EH (cell line): Measurements from ENCODE around the gene YAP1.

Experiments
- DNase-seq: peaks from one replicate; pipeline ENCODE4 v3.0.0-alpha.2; 2015; ENCODE audit warnings: low read depth

The YAP1 gene

DNA sequence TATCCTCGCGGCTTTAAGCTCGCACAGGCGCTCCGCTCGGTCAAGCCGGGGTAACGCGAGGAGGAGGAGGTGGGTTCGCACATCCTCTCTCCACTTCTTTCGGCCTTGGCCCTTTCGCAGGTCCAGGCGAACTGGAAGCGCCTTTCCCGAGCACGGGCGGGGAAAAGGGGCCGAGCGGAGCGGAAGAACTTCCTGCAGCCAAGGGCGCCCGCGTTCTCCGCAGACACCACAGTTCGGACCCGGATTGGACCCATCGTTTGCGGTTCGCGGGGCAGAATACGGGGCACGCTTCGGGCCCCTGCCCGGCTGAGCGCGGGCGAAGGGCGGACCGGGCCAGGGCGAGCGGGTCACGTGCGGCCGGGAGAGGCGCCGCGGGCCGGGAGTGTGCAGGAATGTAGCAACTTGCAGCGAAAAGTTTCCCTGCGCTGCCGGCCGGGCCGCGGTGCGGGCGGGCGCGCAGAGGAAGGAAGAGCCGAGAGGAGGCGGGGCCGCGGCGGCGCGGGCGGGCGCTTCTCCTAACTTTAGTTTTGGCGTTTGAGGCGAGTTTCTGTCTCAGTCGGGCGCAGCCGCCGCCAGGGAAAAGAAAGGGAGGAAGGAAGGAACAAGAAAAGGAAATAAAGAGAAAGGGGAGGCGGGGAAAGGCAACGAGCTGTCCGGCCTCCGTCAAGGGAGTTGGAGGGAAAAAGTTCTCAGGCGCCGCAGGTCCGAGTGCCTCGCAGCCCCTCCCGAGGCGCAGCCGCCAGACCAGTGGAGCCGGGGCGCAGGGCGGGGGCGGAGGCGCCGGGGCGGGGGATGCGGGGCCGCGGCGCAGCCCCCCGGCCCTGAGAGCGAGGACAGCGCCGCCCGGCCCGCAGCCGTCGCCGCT, at the start of gene YAP1:
YAP1 (plus strand) TSS at position 552 of the 865 bp plus-strand sequence. CDS start 402 bp downstream, outside the sequence.
- peak; percentile 92 for DNase-seq

- no peak for DNase-seq
These were observed 49.0 kb upstream of the YAP1 start for GRCh38 chr11:102061276-102061675.

DNA sequence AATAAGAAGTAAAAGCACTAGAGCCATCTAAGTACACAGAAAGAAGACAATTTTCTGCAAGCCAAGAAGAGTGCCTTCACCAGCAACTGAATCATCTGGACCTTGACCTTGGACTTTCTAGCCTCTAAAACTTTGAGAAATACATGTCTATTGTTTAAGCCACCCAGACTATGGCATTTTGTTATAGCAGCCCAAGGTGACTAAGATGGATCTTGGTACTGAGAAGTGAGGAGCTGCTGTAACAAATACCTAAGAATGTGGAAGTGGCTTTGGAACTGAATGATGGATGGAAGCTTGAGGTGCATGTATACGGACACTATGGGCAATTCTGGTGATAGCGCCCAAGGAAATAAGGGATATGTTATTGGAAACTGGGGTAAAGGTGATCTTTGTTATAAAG, 48.1 kb upstream of the YAP1 start:
- no peak for DNase-seq

DNA sequence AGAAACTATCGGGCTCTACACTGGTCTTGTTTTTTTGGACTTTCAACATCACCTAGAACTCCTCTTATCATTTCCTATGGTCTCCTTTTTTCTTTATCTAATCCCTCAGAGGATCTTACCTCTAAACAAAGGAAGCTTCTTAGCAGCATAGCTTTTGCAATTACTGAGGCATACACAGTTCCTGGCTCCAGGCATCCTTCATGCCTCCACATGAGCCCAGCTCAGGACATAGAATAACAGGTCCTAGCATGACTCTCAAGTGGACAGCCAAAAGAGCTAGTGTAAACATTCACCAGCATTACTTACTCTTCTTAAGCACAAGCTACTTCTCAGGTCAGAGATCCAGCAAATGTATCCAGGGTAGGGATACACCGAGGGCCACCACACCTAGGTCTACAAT, 45.9 kb upstream of the YAP1 start:
- DNase-seq = no peak

GRCh38 chr11:102070766-102071165, 39.5 kb upstream of the YAP1 start:
- no peak for DNase-seq

- no peak for DNase-seq
These were observed 38.5 kb upstream of the YAP1 start for GRCh38 chr11:102071497-102072472.

- DNase-seq = no peak
These were observed 37.0 kb upstream of the YAP1 start for GRCh38 chr11:102073253-102073652.

- DNase-seq = no peak
These were observed 30.6 kb upstream of the YAP1 start for GRCh38 chr11:102079625-102080024.

DNA sequence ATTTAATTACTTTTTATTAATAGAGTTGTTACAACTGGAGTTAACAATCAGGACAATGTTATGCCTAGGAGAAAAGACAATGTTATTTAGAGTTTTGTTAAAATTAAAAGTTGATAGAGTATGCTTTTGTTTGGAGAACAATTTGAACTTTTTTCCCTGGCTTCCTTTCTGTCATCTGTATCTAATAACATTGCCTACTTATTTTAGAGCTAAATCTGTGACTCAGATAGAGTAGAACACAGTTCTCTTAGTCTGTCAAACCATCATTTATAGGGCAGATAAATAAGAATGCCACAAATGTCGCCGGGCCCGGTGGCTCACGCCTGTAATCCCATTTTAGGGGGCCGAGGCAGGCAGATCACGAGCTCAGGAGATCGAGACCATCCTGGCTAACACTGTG, 28.9 kb upstream of the YAP1 start:
- peak; percentile 4 for DNase-seq

GRCh38 chr11:102085864-102086551, 24.2 kb upstream of the YAP1 start:
- DNase-seq = no peak

DNA sequence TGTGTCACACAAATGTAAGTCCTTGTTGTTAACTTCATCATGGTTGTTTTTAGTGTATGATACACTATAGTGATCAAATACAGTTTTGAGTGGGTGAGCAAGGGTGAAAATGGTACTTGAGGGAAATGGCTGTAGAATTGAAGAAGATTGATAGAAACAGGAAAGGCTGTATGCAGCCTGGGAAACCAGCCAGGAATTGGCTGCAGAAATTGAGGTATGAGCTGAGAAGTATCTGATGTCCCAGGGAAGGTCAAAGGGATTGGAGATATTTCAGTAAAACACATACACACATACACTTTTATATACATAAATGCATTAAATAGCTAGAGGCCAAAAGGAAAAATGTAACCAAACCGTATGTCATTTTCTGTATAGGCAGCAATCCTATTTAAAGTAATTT, 13.1 kb upstream of the YAP1 start:
- no peak for DNase-seq

DNA sequence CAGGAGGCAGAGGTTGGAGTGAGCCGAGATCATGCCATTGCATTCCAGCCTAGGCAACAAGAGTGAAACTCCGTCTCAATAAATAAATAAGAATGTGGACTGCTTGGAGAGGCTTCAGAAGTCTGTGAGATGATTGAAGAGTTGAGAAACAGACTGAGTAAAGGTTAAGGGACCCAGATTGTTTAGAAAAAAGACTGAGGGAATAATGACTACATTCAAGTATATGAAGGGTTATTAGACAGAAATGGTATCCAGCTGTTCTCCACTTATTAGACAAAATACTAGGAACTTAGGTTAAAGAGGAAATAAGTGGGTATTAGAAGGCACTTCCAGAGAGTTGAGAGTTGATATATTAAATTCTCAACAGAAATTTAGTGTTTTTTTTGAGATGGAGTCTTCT, 10.5 kb upstream of the YAP1 start:
- no peak for DNase-seq

GRCh38 chr11:102108734-102109440, 1.4 kb upstream of the YAP1 start:
- no peak for DNase-seq

DNA sequence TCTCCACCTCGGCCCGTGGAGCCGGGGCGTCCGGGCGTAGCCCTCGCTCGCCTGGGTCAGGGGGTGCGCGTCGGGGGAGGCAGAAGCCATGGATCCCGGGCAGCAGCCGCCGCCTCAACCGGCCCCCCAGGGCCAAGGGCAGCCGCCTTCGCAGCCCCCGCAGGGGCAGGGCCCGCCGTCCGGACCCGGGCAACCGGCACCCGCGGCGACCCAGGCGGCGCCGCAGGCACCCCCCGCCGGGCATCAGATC, 439 bp downstream of the YAP1 start:
- DNase-seq = no peak

DNA sequence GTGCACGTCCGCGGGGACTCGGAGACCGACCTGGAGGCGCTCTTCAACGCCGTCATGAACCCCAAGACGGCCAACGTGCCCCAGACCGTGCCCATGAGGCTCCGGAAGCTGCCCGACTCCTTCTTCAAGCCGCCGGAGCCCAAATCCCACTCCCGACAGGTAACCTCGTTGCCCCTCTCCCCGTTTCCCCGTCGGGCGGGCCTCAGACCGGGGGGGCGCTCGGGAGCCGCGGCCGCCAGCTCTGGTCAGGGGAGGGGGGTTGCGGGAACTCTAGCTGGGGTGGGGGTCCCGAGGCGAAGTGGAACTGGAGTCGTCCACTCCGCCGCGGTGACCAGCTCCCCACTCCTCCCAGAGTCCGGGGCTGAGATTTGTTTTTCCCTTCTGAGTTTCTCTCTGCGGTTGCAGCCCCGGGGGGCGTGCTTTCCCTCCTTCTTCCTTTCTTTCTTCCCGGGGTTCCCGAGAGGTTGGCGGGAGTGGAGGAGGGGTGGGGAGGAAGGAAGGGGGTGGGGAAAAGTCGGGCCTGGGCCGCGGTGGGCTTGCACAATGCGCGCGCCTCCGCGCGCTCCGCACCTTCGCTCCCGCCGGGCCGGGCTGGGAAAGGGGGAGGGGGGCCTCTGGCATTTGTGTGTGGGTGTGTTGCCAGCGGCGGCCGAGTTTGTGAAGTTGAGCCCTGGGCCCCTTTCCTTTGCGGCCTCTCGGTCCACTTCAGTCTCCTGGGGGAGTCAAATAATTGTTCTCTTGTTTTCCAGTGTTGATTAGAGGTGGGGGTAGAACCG, 952 bp downstream of the YAP1 start:
- DNase-seq = peak; percentile 79

DNA sequence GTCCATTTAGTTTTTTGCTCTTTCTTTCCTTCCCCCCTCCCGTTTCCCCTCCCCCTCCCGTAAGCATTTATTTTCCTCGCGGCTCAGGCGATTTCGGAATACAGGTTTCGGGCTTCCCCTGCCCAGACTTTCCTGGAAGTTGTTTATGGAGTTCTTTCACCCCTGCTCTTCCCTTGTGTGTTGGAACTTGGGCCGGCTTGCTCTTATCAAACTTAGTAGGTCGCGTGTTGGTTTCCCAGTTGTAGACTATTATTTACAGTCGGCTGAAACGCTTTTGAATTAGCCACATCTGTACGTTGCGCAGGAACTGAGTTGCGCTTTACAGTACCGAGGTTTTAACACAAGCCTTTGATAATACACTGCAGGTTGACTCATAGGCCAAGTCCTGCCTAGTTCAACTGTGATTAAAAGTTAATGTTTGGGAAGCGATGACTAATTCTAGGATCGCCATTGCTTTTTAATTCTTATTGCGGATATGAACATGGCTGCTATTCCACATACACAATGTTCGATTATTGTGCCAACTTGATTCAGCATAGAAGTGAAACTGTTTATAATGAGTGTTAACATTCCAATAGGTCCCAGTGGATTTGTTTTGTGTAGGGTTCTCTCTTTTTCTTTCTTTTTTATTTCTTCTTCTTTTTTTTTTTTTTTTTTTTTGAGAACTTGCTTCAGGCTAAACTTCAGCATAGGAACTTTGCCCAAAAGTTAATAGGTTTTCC, 1.7 kb downstream of the YAP1 start:
- peak; percentile 90 for DNase-seq

DNA sequence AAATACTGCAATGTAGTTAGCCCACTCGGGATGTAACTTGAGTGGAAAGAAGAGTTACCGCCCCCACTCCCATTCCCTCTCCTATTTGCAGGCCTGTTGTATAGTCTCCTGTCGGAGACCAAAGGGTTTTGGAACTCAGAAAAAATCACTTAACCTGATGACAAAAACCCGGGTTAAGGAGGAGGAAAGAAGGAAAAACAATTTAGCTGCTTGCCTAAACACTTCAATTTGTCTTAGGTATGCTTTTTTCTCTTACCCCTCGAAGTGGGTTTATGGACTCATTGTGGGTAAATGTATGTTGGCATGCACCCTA, 2.2 kb downstream of the YAP1 start:
- DNase-seq = peak; percentile 28

GRCh38 chr11:102114032-102114431, 3.8 kb downstream of the YAP1 start:
- DNase-seq = no peak

GRCh38 chr11:102115557-102115956, 5.3 kb downstream of the YAP1 start:
- DNase-seq = peak; percentile 64

- no peak for DNase-seq
These were observed 6.4 kb downstream of the YAP1 start for GRCh38 chr11:102116453-102117205.
